GM10847 (cell line): ENCODE data around the gene BICD1.

Source experiments
- POLR2A ChIP-seq: IDR thresholded peaks from 2 replicates; pipeline ENCODE4 v1.6.1; 2011; ENCODE audit not compliant: insufficient read length; ENCODE audit errors: extremely low read depth

Gene BICD1

DNA sequence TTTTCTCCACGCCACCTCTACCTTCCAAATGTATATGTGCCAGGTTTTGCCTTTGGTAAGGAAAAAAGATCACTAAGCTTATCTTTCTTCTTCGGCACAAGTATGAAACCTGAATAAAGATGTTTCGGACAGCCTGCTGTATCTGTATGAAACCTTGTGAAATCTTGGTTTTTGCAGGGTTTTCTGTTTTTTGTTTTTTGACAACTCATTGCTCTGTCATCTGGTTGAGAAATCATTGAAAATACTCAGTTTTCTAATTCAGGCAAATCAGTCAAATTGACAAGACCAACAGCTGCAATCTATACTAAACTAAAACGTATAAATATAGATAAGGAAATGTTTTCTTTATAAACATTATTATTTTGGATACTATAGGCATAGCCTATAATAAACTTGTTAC, 229.6 kb downstream of the BICD1 start:
- TF ChIP-seq POLR2A, result no peak

- TF ChIP-seq POLR2A, result no peak
Observed at GRCh38 chr12:32343496-32343895, 236.8 kb downstream of the BICD1 start.

DNA sequence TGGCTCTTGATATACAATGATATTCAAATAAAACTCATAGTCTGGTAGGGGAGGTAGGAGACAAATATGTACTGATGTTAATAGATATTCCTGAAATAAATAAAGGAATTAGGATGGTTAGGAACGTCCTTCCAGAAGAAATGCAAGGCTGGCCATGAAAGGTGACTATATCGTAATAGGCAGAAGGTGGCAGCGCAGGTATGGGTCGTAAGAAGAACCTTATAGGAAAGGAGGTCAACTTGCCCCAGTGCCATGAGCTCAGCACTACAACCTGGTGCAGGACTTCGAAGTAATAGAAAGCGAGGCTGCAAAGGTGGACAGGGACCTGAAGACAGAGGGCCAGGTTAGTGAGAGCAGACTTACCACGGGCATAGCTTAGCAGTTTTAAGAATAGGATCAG, 237.4 kb downstream of the BICD1 start:
- TF ChIP-seq POLR2A, result no peak

GRCh38 chr12:32353540-32353939, 246.9 kb downstream of the BICD1 start:
- no peak for TF ChIP-seq POLR2A

GRCh38 chr12:32357601-32358249, 251.1 kb downstream of the BICD1 start:
- no peak for TF ChIP-seq POLR2A

- TF ChIP-seq POLR2A, result no peak
Observed at GRCh38 chr12:32360956-32361355, 254.3 kb downstream of the BICD1 start.

- TF ChIP-seq POLR2A, result no peak
Observed at GRCh38 chr12:32362892-32363291, 256.2 kb downstream of the BICD1 start.

DNA sequence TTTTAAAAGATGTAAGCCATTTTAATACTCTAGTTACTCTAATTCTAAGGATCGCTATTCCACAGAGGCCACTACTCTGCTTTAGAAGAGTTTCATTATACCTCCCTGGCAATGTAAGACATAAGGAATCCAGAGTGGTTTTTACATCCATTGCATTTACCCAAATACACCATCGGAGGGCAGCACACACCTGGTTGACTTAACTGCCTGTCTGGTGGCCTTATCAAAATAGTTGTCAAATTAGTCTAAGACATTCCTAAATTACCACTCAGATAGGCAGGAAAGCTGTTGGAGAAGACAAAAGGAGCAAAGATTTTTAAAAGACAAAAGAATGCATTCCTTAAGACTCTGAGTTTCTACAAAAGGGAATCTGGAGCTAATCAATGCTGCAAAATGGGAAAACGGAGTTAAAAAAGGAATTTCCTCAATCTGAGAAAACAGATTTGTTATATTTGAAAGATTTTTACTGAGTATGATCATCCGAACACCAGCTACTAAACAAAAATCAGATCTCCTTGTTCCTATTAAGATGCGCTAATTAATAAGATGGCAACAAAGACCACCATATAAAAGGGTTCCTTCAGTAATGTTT, 258.9 kb downstream of the BICD1 start:
- no peak for TF ChIP-seq POLR2A

DNA sequence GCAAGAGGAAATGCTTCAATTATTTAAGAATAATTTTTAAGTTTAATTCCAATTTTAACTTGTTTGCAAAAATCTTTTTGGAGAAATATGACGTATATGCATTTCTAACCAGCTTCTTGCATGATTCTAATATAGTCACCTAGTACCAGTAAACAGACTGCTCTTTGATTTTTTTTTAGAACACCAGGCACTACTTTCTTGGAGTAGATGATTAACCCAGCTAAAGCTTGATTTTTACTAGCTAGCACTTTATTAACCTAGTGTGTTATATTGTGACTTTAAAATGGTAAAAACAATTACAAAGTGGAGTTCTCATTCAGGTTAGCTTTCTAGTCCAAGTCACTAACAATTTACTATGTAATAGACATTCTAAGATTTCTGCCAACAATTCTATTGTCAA, 260.1 kb downstream of the BICD1 start:
- no peak for TF ChIP-seq POLR2A

GRCh38 chr12:32367381-32367780, 260.7 kb downstream of the BICD1 start:
- no peak for TF ChIP-seq POLR2A

DNA sequence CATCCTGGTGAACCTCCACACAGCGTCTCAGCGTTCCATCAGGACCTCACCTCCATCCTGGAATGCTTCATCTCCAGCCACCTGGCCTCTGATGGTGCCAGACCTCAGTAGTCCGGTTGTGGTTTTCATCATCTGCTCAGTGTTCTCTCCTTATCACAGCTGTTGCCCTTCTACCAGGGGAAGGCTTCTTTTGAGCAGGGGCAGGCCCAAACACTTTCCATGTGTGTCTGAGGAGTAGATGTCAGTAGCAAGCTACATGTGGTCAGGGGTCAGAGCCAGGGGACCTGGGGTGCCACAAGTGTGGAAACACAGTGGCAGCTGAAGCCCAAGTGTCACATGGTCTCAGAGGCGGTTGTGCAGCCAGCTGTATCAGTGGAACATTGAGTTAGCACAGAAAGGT, 262.6 kb downstream of the BICD1 start:
- no peak for TF ChIP-seq POLR2A

GRCh38 chr12:32377344-32378055, 270.9 kb downstream of the BICD1 start:
- TF ChIP-seq POLR2A, result no peak

GRCh38 chr12:32379213-32379612, 272.6 kb downstream of the BICD1 start:
- no peak for TF ChIP-seq POLR2A

GRCh38 chr12:32379667-32380066, 273.0 kb downstream of the BICD1 start:
- no peak for TF ChIP-seq POLR2A

- no peak for TF ChIP-seq POLR2A
Observed at GRCh38 chr12:32382226-32382625, 275.6 kb downstream of the BICD1 start.

DNA sequence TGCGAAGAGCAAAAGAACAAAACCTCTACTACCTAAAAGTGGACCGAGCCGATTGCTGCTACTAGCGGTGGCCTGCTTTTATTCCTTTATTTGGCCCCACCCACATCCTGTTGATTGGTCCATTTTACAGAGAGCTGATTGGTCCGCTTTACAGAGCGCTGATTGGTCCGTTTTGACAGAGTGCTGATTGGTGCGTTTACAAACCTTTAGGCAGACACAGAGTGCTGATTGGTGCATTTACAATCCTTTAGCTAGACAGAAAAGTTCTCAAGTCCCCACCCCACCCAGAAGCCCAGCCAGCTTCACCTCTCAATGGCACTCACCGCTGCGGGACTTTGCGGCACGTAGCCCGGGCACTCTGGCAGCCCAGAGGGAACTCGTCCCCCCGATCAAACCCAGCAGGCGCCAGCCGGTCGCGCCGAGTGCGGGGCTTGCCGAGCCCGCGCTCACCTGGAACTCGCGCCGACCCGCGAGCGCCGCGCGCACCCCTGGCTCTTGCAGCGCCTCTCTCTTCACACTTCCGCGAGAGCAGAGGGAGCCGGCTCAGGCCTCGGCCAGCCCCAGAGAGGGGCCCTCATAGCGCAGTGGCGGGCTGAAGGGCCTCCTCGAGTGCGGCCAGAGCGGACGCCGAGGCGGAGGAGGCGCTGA, 284.0 kb downstream of the BICD1 start:
- no peak for TF ChIP-seq POLR2A
